ENCODE measurements around the gene PGAP6. TPM values are rescaled to one million over a fixed set of nuclear protein-coding genes. Genes with fewer than 3 reads are reported as not detected.

The PGAP6 gene
- total and polyA plus RNA-seq, 2 of the 4 experiments (the other 2 are of a cell fraction): 49.1 to 124 TPM

DNA sequence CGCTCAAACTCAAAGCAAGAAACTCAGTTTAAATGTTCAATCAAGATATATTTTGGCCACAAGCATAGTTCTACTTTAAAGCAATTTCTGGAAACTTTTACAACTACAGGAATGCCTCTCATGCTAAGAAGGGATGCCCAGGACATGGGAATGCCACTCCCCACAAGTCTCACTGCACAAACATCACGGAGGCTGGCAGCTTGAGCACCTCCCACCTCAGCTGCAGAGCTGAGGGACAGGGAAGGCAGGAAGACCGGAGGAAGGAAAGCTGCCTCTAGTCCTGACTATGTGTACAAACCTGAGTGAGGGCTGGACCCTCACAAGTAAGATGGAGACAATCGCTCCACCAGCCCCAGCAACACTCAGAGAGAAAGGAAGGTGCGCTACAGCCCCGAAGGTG lies 34.6 kb downstream of the PGAP6 start:
- Histone ChIP-seq H2AFZ (replicated peaks; ENCODE audit: low read length, poor library complexity) (no peak overlapping the region), H2BK15ac (ENCODE audit: low read depth, low read length) (no peak overlapping the region), H3K9ac (ENCODE audit: low read depth, low read length) (no peak overlapping the region), H2BK5ac (ENCODE audit: low read depth, low read length, poor library complexity, severe bottlenecking) (no peak overlapping the region), H3K14ac (replicated peaks; ENCODE audit: low read depth, low read length) (no peak overlapping the region), H2AK9ac (replicated peaks; ENCODE audit: low read depth, low read length, poor library complexity) (peak overlapping the region; percentile 15), H2BK20ac (ENCODE audit: low read depth, low read length) (no peak overlapping the region), H3K4ac (ENCODE audit: low read depth, low read length) (no peak overlapping the region), H3K4me2 (ENCODE audit: low read depth, low read length) (no peak overlapping the region), H4K91ac (ENCODE audit: insufficient read depth, low read depth, low read length) (no peak overlapping the region), H2AK5ac (ENCODE audit: low read depth, low read length) (no peak overlapping the region), H3K23ac (ENCODE audit: low read depth, low read length) (no peak overlapping the region), H3K4me1 (ENCODE audit: control insufficient read depth, insufficient read depth, low read length) (peaks cover 7% of the 10 kb centered on the region), H3K4me3 (ENCODE audit: insufficient read depth, low read depth, low read length) (no peak overlapping the region), H3K9me3 (ENCODE audit: control insufficient read depth, insufficient read depth, low read length) (no peaks in the 10 kb centered on the region), H3K27ac (ENCODE audit: insufficient read depth, low read length) (no peak overlapping the region), H3K36me3 (ENCODE audit: control insufficient read depth, insufficient read depth, low read length) (peaks cover 21% of the 10 kb centered on the region), H3K18ac (ENCODE audit: low read depth, low read length) (no peak overlapping the region), H3K56ac (ENCODE audit: extremely low read depth, insufficient read depth, low read length) (no peak overlapping the region), H3K27me3 (ENCODE audit: control insufficient read depth, insufficient read depth, low read length) (no peaks in the 10 kb centered on the region), H4K5ac (ENCODE audit: low read depth, low read length) (no peak overlapping the region), H4K20me1 (ENCODE audit: insufficient read depth, low read length) (peaks cover 65% of the 10 kb centered on the region), H2BK120ac (ENCODE audit: low read depth, low read length) (no peak overlapping the region), H3K79me1 (ENCODE audit: low read depth in 1 of 2, low read length in 2 of 2) (peaks cover 57 to 92% of the 10 kb centered on the region in 2 experiments), H3K9me1 (ENCODE audit: insufficient read depth, low read length) (peaks cover 12% of the 10 kb centered on the region), H4K8ac (ENCODE audit: low read depth in 2 of 2, low read length in 2 of 2) (no peak overlapping the region)
- ChIA-PET CTCF (no interaction called here), POLR2A (ENCODE audit: unreplicated experiment) (no interaction called here)
- no peak for DNase-seq
- TF ChIP-seq MXI1 (IDR thresholded peaks at IDR 0.05; ENCODE audit: borderline replicate concordance, low read depth, low read length) (no peak), SMC3 (IDR thresholded peaks at IDR 0.05; ENCODE audit: low read depth, low read length) (no peak), RCOR1 (IDR thresholded peaks at IDR 0.05; ENCODE audit: insufficient replicate concordance, low read length) (no peak), CEBPB (IDR thresholded peaks at IDR 0.05; ENCODE audit: low read depth, low read length) (no peak), MAFK (IDR thresholded peaks at IDR 0.05; ENCODE audit: low read depth, low read length) (no peak), MAZ (IDR thresholded peaks at IDR 0.05; ENCODE audit: borderline replicate concordance, low read depth, low read length) (no peak), NFE2L2 (IDR thresholded peaks at IDR 0.05; ENCODE audit: low read depth, low read length) (no peak), CHD1 (IDR thresholded peaks at IDR 0.05; ENCODE audit: low read depth, low read length) (no peak), FOS (IDR thresholded peaks at IDR 0.05; ENCODE audit: low read depth, low read length) (no peak)
- no peak for ATAC-seq (ENCODE audit: low read depth)
- intact Hi-C loops (cut with micrococcal nuclease): no loop called here
- dilution Hi-C loops (cut with HindIII; ENCODE audit: low sequenced_read_pairs, unreplicated experiment): no loop called here
- in situ Hi-C loops (cut with MboI; ENCODE audit: low sequenced_read_pairs): no loop called here
- WGBS, 2 experiments (ENCODE audit: extremely low coverage in 2 of 2, insufficient read length in 1 of 2): 87% methylated on average over 3 of the region's 6 CpGs; no CpG with 5 or more reads in 1 of the 2 experiments
- no TSS peak for BruUV-seq (replicated peaks)
